ENCODE data around the gene RNF141. TPM values are rescaled to one million over a fixed set of nuclear protein-coding genes. Genes with fewer than 3 reads are reported as not detected.

The RNF141 gene
- total RNA-seq, 1 donor from 2014 or later = 36.1 TPM

- DNase-seq (ENCODE audit: low read depth, low spot score) = no peak
These were observed 42.3 kb downstream of the RNF141 start for GRCh38 chr11:10498426-10499250.

- no peak for DNase-seq (ENCODE audit: low read depth, low spot score)
These were observed 43.0 kb downstream of the RNF141 start for GRCh38 chr11:10498022-10498400.

DNA sequence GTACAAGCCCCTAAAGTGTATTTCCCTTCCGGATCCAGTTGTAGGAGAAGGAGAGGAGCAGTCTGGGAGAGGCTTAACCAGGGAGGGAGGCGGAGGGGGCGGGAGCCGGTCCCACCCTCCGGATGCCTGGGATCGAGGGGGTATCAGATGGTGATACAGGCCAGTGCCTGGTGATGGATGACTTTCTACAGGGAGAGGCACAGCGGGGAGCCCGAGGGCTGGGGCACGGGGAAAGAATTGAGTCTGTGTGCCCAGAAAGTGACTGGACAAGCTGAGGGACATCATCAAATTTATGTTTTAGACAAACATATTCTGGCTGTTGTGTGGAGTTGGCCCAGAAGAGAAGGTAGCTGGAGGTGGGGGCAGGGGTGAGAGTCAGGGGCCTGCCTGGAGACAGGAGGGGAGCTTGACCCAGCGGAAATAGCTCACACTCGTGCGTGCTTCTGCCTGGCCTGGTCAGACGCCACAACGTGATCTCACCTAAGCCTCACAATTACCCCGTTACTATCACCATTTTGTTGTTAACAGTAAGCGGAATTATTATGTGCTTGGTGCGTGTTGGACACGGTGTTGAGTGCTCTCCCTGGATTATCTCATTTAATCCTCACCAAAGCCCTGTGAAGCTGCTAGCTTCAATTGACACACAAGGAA is 43.5 kb downstream of the RNF141 start:
- no peak for DNase-seq (ENCODE audit: low read depth, low spot score)

DNA sequence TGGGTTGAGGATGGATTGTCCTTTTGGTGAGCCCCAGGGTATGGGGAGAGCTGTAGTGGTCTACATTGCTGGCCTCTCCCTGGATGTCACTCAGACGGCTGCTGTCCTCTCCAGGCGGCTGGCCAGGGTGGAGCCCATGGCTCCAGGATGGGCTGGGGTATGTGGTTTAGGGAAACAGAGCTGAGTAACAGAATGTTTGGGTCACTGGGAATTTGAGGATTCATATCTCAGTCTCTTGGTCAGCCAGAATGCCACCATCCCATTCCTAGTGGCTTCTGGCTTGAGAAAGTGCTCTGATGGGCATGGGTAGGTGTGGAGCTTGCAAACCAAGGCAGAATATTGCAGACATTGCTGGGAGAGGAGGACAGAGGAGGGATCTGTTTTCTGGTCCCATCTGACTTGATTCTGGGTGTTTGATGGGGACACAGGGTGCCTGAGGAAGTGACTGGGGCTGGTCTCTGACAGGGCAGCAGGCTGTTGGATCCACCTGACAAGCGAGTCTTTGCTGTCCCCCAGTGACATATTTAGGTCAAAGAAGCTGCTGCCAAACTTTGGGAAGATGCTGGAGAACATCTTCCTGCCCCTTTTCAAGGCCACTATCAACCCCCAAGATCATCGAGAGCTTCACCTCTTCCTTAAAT is 44.6 kb downstream of the RNF141 start:
- no peak for DNase-seq (ENCODE audit: low read depth, low spot score)

DNA sequence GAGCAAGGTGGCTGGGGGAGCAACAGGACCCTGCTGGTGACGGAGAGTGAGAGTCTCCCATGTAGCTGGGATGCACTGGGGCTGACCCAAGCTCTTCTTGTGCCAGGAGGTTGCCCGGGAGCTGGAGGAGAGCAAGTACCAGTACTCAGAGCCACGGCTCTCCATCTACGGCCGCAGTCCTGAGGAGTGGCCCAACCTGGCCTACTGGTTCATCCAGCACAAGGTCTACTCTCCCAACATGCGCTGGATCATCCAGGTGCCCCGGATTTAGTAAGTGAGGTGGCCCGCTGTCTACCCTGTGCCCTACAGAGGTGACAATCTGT is 45.6 kb downstream of the RNF141 start:
- DNase-seq (ENCODE audit: low read depth, low spot score) = no peak

- DNase-seq (ENCODE audit: low read depth, low spot score) = no peak
These were observed 46.1 kb downstream of the RNF141 start for GRCh38 chr11:10494636-10495463.

DNA sequence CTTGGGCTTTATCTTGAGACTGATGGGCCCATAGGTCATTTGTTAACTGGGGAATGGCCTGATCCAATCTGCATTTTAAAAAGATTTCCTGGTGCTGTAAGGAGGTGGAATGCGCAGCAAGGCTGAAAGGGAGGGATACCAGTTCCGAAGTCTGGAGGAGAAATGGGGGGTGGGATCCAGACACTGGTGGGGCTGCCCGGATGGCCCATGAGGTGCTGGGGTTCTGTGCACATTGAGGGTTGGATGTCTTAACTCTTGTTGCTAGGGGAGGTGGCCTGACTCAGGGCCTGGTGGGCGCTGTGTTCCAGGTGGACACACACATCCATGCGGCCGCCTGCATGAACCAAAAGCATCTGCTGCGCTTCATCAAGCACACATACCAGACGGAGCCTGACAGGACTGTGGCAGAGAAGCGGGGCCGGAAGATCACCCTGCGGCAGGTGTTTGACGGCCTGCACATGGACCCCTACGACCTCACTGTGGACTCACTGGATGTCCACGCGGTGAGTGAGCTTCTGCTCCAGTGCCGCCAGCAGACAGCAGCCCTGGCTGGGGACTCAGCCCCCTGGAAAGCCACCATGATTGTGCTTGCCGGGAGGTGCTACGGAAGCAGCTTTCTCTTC is 47.8 kb downstream of the RNF141 start:
- DNase-seq (ENCODE audit: low read depth, low spot score) = no peak

GRCh38 chr11:10492084-10492483 is 48.9 kb downstream of the RNF141 start:
- DNase-seq (ENCODE audit: low read depth, low spot score) = no peak

DNA sequence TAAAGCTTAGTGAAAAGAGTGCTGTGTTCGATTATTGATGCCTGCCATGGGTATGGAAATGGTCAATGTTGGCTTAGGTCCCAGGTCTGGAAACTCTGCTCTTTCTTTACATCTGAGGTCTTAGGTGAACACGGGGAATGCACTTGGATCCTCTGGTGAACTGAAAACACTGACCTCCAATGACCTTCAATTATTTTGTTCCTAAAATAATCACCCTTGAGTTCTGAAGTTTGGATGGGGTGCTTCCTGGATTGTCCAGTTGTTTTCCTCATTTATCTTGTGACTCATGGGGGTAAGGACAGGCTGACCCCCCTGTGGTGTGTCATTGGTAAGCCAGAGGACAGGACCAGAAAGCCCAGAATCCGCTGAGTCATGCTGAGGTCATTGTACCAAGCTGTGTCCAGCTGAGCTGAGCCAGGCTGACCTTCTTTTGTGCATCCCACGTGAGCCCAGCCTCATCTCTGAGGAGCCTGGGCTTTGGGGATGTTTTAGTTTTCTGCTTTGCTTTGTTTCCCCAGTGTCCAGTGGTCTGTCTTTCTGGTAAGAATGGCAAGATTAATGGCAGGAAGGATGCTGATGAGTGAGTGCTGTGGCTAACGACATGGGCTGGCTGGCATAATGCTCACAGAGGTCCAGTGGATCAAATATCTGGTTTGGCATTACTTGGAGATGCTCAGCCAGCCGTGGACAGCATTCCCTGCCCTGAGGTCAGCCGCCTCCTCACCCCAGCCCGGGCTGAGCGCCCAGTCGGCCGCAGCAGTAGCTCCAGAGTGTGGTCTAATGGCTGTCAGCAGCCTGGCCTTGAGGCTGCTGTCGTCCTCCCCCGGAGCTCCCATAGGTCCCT is 50.4 kb downstream of the RNF141 start:
- DNase-seq (ENCODE audit: low read depth, low spot score) = peak; percentile 83

- DNase-seq (ENCODE audit: low read depth, low spot score) = no peak
These were observed 51.0 kb downstream of the RNF141 start for GRCh38 chr11:10490032-10490397.

DNA sequence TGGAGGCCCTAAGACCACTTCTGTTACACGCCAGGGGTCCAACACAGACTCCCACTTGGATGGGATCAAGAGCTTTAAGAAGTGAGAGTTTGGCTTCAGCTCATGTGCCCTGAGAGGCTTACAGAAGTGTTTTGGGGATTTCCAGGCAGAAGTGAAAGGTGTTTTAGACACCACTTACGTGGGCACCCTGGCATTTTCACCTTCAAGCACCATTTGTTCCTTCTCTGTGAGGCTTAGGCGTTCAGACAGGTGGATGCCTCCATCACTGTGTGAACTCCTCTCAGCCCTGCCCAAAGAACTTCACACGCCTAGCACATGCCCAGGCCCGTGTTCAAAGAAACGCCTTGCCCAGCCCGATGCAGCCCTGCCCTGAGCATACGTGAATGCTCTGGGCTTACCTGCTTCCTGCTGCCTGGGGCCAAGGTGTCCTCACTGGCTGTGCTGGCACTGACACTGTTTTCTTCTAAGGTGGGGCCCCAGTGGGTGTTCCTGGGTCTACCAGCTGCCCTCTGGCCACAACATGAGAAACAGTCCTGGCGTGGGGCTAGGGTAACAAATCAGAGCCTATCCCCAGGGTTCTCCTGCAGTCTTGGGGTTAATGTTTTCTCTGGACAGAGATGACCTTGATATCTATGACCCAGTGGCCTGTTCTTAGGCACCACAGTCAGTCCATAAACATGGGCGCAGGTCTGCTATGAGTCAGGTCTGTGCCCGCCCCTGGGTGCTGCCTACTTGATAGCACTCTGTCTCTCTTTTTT is 51.9 kb downstream of the RNF141 start:
- no peak for DNase-seq (ENCODE audit: low read depth, low spot score)

- DNase-seq (ENCODE audit: low read depth, low spot score) = no peak
These were observed 52.7 kb downstream of the RNF141 start for GRCh38 chr11:10488121-10488933.

DNA sequence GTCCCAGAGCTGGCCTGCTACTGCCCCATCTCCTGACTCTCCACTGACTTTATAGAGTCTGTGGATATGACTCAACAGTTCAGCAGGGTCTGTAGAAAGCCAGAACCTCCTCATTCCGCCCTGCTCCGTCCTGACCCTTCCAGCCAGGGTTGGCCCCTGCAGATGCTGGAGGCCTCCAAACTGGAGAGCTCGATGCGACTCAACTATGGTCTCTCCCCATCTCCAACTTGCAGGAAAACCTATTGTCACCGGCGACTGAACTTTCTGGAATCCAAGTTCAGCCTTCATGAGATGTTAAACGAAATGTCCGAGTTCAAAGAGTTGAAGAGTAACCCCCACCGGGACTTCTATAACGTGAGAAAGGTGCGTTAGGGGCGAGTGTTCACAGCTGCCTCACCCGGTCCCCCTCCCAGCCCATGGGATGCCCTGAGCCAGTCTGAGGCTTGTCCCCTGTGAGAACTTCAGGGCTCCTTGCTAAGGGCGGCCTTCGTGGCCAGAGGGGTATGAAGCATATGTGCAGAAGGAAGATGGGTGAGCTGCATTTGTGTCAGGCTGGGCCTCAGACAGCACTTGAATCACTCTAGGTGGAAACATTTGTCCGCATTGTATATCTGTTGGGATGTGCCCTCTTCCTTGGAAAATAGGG is 53.9 kb downstream of the RNF141 start:
- DNase-seq (ENCODE audit: low read depth, low spot score) = no peak

GRCh38 chr11:10486161-10486840 is 54.7 kb downstream of the RNF141 start:
- DNase-seq (ENCODE audit: low read depth, low spot score) = no peak

- no peak for DNase-seq (ENCODE audit: low read depth, low spot score)
These were observed 55.3 kb downstream of the RNF141 start for GRCh38 chr11:10485646-10486045.

GRCh38 chr11:10484461-10485180 is 56.4 kb downstream of the RNF141 start:
- no peak for DNase-seq (ENCODE audit: low read depth, low spot score)

DNA sequence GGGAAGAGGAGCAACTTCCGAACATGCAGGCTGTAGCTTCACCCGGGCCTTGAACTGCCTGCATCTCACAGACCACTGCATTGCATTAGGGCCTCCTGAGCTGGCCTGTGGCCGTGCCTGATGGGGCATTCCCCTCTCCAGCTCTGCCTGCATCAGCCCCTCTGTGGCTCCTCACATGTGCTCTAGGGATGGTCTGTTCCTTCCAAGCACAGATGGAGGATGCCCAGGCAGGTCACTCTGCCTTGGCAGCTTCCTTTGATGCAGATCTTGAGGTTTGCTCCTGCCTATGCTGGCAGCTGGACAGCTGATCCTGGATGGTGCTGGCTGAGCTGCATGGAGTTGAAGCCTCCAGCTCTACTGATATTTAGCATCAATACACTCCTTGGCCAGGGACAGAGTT is 57.4 kb downstream of the RNF141 start:
- no peak for DNase-seq (ENCODE audit: low read depth, low spot score)

Data from pulmonary artery endothelial cell (primary cell).